Left lobe of liver (tissue), 2 donors: ENCODE results near the gene FSTL4. TPM values are rescaled to one million over a fixed set of nuclear protein-coding genes. Genes with fewer than 3 reads are reported as not detected.

Experiments used
- ATAC-seq: fragments of 200-7000 bp; cut with Tn5 transposase; one replicate; pipeline ENCODE4 v1.9.1; 2020; ENCODE audit warnings: mild to moderate bottlenecking, moderate library complexity
- DNase-seq: peaks from one replicate; pipeline ENCODE4 v3.0.0-alpha.2; 2020; ENCODE audit warnings: low spot score
- total RNA-seq: library from RNA; stranded (reverse); gene quantifications from one replicate; pipeline ENCODE4 v1.2.1, GENCODE V29; 2021
- donor health status: DM: no; HTN: no; CAD: no; lungs with moderate emphysema.
- donor health status: DM: no; HTN: yes; CAD: no.

The FSTL4 gene
- total RNA-seq, 1 donor from 2014 or later: not detected

DNA sequence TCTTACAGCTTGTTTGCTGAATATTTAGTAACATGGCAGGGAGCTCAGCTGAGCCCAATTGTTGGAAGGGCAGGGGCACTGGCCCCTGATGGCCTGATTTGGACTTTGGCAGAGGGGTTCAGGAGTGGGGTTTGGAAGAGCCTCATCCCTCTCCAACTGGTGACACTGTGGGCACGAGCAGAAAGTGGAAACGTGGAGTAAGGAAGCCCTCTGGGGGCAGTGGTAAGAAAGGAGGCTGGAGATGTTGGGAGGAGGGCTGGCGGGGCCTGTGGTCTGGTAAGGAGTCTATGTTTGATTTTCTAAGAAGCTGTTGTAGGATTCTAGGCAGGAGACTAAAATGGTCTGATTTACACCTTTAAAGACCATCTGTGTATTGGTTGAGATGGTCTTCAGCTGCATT, 351.6 kb downstream of the FSTL4 start:
- no peak for ATAC-seq

DNA sequence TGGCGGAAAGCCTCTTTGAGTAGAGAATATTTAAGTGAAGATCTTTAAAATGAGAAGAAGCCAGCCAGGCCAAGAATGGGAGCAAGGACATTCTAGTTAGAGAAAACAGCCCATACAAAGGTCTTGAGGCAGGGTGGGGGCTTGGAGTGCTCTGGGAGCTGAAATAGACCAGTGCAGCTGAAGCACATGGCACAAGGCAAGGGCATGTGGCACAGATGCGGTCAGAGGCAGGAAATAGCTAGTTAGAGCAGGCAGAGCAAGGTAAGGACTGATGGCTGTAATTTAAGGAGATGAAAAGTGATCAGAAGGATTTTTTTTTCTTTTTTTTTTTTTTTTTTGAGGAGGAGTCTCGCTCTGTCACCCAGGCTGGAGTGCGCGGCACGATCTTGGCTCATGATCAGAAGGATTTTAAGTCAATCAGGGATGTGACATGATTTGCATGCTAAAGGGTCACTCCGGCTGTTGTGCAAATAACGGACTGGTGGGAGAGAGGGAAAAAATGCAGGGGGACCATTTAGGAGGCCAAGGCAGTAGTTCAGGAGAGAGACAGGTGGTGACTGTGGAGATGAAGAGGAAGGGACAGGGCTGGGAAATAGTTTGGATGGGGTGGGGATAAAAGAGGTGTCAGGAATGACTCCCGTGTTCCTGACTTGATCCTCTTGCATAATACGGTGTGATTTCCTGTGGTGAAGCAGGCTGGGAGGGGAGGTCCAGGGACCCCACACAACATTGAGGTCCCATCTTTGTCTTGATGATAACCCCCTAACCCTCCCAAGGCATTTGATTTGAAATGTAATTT, 352.9 kb downstream of the FSTL4 start:
- DNase-seq (no peak), ATAC-seq (no peak)

More for the DNA sequence above, 351.6 kb downstream of the FSTL4 start:
- DNase-seq: no peak

DNA sequence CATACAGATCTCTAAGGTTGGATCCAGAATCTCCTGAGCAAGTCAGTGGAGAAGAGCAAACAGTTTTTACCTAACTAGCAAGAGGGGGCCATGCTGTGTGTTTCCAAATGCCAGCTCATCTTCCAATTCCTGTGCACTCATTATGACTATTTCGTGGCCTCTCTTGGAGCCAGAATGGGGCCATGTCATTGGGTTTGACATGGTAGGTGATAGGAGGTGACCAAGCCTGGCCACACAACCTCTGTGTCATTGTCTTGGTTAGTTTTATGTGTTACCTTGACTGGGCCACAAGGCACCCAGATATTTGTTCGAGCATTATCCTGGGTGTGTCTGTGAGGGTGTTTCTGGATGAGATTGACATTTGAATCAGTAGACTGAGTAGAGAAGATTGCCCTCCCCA, 354.4 kb downstream of the FSTL4 start:
- no peak for DNase-seq
- no peak for ATAC-seq

DNA sequence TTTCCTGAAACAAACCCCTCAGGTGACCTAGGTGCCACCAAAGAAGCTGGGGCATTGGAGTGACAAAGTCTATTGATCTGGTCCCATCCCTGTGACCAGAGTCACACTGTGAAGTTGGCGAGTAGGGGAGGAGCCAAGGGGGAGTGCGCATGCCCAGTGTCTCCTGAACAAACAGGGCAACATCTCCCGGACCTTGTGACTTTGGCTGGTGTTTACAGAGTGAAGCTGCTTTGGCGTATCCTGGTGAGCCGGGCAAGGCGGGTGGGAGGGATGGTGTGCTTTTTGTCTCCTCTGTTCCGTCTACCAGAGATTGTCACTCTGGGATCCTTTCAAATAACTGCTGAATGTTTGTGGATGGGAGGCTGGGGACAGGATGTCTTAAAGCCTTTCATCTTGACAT, 356.1 kb downstream of the FSTL4 start:
- ATAC-seq (peak; percentile 93), DNase-seq (peak; percentile 76)

DNA sequence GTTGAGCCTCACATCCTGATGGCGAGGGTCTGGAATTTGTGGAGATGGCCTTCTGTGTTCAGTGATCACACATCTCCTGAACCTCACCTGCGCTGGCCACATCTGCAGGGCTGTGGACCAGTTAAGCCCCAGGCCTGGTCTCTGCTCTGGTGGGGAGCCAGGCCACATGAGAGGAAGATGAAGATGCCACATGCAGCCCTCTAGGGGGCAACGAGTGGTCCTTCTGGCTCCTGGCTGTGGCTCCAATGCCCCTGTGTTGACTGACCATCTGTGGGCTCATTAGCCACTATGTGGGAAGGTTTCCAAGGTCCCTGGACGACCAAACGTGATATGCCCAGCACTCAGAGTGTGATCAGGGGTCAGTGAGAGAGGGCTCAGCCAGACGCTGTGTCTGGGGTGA, 357.5 kb downstream of the FSTL4 start:
- DNase-seq (no peak), ATAC-seq (no peak)

DNA sequence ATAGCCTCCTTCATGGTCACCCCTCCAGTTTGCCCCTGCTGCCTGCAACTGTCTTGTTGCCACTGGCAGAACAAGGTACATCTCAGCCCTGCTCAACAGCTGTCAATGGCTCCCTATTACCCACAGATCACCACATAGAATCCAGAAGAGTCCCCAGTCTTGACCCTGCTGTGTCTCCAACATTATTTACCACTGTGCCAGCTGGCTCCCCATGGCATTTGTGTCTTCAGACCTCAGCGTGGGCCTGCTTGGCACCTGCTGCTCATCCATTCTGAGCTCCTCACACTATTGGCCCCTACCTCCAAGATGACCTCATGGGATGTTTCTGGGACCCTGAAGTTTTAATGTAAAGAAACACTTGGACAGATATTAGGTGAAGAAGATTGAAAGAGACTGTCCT, 358.7 kb downstream of the FSTL4 start:
- DNase-seq: no peak
- no peak for ATAC-seq

DNA sequence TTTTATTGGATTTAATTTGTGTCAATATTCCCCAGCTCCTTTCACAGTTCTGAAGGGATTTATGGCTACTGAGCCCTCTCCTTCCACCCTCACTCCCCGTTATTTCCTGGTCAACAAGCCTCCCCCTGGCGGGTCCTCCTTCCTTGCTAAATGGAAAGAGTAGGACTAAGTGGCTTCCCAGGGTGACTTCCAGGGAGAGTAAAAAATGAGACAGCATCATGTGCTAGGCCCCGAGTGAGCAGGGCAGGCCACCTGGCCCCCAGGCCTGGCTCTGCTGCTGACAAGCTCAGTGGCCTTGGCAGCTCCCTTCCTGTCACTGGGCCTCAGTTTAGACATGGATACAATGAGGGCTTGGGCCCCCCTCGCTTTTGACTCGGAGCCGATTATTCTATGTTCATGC, 359.3 kb downstream of the FSTL4 start:
- ATAC-seq (no peak), DNase-seq (no peak)

DNA sequence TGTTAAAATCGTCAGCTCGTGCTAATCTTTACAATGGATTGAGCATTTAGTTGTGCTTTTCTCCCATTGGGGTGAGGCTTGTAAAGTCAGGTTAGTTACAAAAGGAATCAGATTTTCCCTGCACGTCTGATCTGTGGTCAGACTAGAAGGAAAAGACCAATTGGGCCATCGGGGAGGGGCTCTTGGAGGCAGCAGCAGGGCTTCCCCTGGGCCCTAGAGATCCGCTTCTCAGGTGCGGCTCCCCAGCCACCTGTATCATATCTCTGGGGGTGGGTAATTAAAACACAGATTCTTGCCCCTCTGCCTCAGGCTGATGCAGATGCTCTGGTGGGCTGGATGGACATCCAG, 360.2 kb downstream of the FSTL4 start:
- DNase-seq (no peak), ATAC-seq (no peak)

DNA sequence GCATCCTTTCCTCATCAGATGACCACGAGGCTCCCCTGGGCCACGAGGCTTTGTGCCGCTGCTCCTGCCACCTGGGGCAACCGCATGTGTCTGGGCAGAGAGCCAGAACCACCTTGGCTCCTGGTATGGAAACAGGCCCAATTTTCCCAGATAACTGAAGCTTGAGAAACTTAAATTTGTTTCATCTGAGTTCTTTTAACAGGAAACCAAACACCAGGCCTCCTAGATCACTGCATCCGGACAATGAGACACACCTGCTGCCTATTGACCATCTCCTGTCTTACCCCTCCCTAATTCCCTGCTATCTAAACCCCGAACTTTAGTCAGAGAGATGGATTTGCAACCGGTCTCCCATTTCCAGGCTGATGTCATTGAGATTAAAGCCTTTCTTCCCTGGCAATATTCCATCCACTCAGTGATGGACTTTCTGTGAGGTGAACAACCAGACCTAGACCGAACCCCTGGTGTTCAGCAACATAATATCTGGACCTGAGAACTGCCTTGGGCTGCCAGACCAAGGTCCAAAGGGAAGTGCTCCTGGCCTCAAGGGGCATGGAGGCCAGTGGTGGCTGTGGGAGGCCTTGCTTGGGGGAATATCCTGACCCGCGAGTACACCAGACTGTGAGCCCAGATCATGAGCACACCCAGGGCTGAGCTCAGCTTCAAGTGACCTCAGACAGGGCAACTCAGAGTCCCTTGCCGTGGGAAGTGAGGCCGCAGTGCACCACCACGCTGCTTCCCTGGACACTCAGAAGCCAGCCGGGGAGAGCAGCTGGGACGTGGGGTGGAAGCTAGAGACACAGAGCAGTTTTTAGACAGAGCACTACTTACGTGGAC, 360.8 kb downstream of the FSTL4 start:
- ATAC-seq: peak; percentile 58
- DNase-seq: peak; percentile 64

DNA sequence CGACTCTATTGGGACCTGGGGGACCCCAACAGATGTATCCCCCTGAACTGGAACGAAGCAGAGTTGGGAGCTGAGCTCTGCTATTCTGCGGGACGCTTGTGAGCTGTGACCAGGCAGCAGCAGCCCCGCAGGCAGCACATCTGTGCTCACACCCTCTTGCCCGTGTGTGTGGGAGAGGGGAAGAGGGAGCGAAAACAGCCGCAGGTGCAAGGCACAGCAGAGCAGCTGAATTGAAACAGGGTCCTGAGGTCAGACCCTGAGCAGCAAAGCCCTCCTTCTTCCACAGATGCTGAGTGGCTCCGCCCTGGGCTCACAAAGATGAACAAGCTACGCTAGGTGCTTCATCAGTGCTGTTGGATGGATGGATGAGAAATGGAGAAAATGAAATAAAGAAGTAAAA, 361.8 kb downstream of the FSTL4 start:
- ATAC-seq (no peak), DNase-seq (no peak)

DNA sequence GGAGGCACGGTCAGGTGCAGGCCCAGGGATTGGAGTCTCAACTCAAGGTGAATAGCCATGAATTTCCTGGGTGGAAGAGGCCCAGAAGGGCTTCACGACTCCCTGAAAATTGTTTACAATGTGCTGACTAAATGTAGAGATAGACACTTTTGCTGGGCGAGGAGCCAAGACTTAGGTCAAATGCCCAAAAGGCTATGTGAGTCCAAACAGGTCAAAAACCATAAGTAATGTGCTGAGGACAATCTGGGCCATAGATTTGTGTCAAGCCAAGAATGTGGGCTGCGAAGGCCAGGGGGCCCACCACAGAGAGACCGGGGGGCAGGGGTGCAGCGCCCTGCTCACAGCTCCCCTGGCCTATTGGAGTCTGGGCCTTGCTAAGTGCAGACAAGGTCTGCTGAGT, 362.7 kb downstream of the FSTL4 start:
- no peak for DNase-seq
- no peak for ATAC-seq

DNA sequence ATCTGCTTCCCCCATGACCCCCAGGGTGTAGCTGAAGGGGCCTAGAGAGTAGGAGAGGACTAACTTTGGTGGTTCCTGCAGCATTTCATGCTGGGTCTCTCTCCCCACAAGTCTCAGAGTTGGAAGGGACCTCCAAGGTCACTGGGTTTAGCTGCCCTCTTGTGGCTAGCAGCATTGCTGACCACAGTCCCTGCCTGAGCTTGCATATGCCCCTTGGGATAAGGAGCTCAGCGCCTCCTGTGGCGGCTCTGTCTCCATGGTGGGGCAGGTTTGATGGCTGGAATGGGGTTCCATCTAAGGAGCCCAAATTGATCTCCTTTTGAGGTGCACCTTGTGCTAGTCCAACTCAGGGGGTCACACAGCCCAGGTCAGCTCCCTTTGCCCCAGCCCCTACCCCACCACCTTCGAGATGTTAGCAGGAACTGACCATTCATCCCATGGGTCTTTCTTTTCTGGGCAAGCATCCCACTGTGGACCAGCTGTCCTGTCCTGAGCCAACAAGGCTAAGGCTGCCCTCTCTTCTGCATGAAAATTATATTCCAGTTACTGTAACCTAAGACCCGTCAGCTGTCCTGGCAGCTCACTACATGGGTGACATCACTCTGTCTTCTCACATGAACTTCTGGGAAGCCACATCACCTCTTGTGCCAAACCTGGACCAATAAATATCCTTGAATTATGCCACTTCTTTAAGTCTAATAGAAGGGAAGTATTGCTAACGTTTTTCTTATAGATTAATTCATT, 364.3 kb downstream of the FSTL4 start:
- DNase-seq: no peak
- peak; percentile 79 for ATAC-seq

DNA sequence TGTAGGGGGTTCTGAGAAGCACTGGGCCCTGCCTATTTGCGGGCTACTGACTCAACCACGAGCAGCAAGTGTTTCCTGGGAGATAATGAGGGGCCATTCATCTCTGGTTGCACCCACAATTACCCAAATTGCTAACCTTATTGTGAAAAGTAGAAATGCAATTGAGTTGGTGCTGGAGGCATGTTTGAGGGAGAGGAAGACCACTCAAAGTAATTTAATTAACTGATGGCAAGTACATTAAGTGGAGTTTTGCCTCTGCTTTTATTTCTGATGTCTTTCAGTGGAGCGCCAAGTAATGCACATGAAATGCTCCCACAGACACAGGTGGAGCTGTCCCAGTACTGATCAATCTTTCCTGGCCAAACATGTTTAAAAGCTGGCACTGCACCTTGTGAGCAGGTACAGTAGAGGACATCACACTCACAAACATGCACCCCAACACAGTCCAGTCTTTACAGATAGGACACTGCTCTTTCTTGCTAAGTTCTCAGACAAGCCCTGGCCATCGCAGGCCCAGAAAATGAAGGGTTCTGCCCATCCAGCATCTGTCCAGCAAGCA, 365.1 kb downstream of the FSTL4 start:
- ATAC-seq (no peak), DNase-seq (no peak)

DNA sequence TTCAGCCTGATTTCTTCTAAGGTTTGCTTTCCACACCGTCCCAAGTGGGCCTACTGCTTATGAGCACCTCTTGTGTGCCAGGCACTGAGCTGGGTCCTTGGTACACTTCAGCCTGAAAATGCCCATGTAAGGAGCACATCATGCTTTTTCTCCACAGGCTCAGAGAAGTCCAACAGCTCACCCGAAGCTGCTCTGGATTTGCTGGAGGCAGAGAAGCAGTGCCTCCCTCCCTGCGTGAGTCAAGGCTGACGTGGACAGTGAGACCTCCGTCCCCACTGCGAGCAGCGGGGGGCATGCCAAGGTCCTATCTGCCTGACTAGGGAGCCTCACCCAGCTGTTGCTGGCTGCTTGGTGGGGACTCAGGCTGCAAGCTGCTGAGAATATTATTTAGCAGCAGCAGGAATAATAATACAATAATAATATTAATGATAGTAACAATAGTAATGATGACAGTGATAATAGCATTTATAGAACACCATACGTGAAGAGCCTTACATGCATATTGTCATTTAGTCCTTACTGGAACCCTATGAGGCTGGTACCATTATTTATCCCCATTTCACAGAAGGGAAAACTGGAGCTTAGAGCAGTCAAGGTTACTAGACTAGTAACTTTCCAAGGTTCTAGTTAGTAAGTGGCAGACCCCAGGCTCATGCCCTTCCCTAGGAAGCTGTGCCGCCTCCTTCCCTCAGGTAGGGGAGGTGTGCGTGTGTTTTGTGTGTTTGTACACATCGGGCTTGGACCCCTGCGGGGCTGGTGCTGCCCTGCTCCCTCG, 365.8 kb downstream of the FSTL4 start:
- ATAC-seq (no peak), DNase-seq (no peak)

DNA sequence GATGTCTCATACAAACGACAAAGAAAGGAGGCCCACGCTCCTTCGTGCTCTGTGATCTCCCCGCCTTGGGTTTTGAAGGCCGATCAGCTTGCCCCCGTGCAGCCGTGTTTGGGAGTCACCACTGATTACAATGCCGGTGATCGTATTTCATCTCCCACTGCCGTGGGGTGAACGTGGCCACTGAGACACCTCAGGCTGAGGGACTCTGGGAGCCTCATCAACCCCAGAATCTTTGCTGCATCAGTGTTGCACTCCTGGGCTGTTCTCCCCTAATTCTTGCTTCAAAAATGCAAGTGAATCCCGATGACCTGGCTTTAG, 366.3 kb downstream of the FSTL4 start:
- DNase-seq (no peak), ATAC-seq (no peak)

DNA sequence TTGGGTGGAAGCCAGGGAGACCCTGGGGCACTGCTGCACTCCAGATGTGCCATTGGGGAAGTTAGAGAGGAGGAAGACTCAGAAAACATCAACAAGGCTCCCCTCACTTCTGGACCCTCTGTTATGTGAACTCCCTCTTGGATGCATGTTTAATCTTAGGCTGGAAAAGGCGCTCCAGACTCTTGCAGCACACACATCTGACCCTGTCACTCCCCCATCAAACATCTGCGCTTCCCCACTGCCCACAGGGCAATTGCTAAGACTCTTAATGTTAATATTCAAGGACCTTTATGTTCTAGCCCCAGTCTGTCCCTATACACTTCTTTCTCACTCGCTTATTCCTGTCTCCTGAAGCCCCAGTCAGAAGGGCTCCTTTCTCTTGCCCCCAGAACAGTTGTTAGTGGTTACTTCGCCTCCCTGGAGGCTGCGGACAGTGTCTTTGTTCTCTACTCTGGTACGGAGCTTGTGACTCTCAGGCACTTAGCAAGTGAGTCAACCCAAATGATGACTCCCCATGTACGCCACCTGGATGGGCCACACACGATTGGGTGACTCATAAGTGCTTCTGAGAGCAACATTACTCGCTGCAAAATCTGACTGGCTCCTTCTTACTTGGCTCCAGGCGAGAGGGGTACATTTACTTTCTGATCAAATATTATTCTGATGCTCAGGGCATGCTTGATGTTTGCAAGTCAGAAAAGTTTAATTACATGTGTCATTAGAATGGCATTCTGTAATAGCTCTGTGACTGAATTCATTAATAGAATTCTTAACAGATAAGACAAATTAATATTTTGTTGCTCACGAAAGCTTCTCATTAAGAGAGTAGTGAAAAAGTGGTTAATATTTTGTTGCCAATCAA, 366.9 kb downstream of the FSTL4 start:
- no peak for ATAC-seq
- no peak for DNase-seq

DNA sequence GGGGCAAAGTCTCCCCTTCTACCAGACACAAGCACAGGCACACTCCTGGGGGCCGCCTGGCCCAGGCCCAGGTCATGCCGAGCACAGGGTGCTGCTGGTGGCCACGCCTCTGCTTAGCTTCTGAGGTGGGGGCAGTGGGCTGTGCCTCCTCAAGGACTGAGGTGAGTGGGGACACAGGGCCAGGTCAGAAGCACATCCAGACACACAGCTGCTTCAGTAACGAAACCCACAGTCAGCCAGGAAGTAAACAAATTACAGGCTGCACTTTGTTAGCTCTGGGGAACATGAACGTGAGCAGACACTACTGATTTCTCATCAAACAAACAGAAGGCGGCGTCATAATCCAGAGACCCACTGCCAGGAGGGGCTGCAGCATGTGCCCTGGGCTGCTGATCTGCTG, 368.1 kb downstream of the FSTL4 start:
- ATAC-seq (no peak), DNase-seq (no peak)

DNA sequence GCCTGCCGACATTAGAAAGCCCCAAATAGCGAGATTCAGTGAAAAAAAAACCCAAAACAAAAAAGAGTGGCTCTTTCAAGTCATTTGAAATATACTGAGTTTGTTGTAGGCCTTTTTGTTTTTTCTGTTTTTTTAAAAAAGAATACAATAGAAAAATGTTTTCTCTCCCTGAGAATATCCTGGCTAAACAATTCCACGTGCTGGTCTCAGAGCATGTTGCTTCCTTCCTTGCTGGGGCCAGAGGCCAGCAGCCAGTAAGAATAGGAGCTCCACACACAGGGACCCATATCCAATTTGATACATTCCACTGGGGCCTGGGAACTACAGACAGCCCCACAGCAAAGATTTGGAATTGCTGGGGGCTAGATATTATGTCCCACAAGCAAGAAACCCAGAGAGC, 369.1 kb downstream of the FSTL4 start:
- ATAC-seq: no peak
- no peak for DNase-seq

DNA sequence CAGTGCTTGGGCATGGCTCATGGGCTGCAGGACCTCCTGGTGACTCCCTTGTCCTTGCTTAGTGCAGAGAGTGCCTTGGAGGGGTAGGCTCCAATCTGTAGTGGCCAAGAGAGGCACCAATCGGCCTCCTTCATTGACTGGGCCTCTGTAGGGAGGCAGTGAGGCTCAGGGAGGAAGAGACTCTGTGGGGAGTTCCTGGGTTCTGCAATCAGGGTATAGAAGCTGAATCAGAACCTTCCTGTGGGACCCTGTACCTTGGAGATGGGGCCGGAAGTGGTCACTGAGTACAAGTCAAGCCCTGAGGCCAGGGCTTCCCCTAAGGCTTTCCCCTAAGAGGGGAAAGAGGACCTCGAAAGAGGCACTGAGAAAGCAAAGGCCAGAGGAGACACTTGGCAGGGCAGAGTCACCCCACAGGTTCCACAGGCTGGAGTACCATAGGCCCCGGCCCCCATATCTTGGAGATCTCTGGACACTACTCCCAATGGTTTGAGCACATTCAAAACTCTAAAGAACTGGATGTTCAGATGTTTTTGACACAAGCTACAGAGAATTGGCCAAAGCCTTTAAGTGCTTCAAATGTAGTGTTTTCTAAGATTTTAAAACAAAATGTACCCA, 370.0 kb downstream of the FSTL4 start:
- no peak for ATAC-seq
- DNase-seq: no peak
